GM18907 (cell line): Measurements from ENCODE around the gene HORMAD2.

Experiments used
- ATAC-seq: cut with Tn5 transposase; IDR thresholded peaks from one replicate; pipeline ENCODE4 v1.9.1; 2021; ENCODE audit warnings: mild to moderate bottlenecking, moderate library complexity; ENCODE audit not compliant: unreplicated experiment

The HORMAD2 gene

GRCh38 chr22:30079952-30080533 is at the start of gene HORMAD2:
Gene HORMAD2 (plus strand): TSS chr22:30080464. CDS start chr22:30093953, 13,489 bp downstream.
- no peak for ATAC-seq

GRCh38 chr22:30031328-30031727 is 48.9 kb upstream of the HORMAD2 start:
- no peak for ATAC-seq

- ATAC-seq, result no peak
These were observed 48.4 kb upstream of the HORMAD2 start for GRCh38 chr22:30031764-30032455.

- no peak for ATAC-seq
These were observed 47.1 kb upstream of the HORMAD2 start for GRCh38 chr22:30033137-30033536.

- no peak for ATAC-seq
These were observed 46.4 kb upstream of the HORMAD2 start for GRCh38 chr22:30033901-30034300.

GRCh38 chr22:30036656-30037055 is 43.6 kb upstream of the HORMAD2 start:
- ATAC-seq, result no peak

GRCh38 chr22:30038219-30038618 is 42.0 kb upstream of the HORMAD2 start:
- no peak for ATAC-seq

GRCh38 chr22:30040499-30041260 is 39.6 kb upstream of the HORMAD2 start:
- ATAC-seq, result no peak

GRCh38 chr22:30041475-30041874 is 38.8 kb upstream of the HORMAD2 start:
- no peak for ATAC-seq

- ATAC-seq, result no peak
These were observed 38.4 kb upstream of the HORMAD2 start for GRCh38 chr22:30041881-30042280.

- no peak for ATAC-seq
These were observed 37.1 kb upstream of the HORMAD2 start for GRCh38 chr22:30043161-30043560.

- no peak for ATAC-seq
These were observed 35.9 kb upstream of the HORMAD2 start for GRCh38 chr22:30044369-30044768.

GRCh38 chr22:30044881-30045493 is 35.3 kb upstream of the HORMAD2 start:
- ATAC-seq, result no peak

GRCh38 chr22:30045494-30045887 is 34.8 kb upstream of the HORMAD2 start:
- no peak for ATAC-seq

- no peak for ATAC-seq
These were observed 34.2 kb upstream of the HORMAD2 start for GRCh38 chr22:30045901-30046715.

GRCh38 chr22:30046716-30047363 is 33.4 kb upstream of the HORMAD2 start:
- no peak for ATAC-seq

GRCh38 chr22:30047364-30047738 is 32.9 kb upstream of the HORMAD2 start:
- no peak for ATAC-seq

GRCh38 chr22:30048681-30049080 is 31.6 kb upstream of the HORMAD2 start:
- ATAC-seq, result no peak

GRCh38 chr22:30054067-30054763 is 26.0 kb upstream of the HORMAD2 start:
- no peak for ATAC-seq

GRCh38 chr22:30054764-30055069 is 25.5 kb upstream of the HORMAD2 start:
- ATAC-seq, result no peak
